Nucleus accumbens (tissue), 56 donors: ENCODE results near the gene CCNL2.
"Not testable (repeated sequence)": the region's sequence is repeated elsewhere in the genome, so short reads cannot be mapped to it uniquely, and the experiment has no call there.

ENCODE experiments used
- DNase-seq, 56 donors: peaks; one replicate each; lab custom pipeline; 2025; lab: John Stamatoyannopoulos, UW

CCNL2 gene

GRCh38 chr1:1402072-1402900, 3.2 kb upstream of the CCNL2 start:
- no peak for DNase-seq

- DNase-seq: no peak
Measured at GRCh38 chr1:1401457-1402010, 2.4 kb upstream of the CCNL2 start.

GRCh38 chr1:1400576-1401456, 1.7 kb upstream of the CCNL2 start:
- no peak for DNase-seq

- DNase-seq: no peak
Measured at GRCh38 chr1:1399872-1400575, 889 bp upstream of the CCNL2 start.

- DNase-seq: no peak
Measured at GRCh38 chr1:1398677-1399186, 403 bp downstream of the CCNL2 start.

GRCh38 chr1:1397839-1398523, 1.2 kb downstream of the CCNL2 start:
- no peak for DNase-seq

- DNase-seq: no peak
Measured at GRCh38 chr1:1395166-1395565, 4.0 kb downstream of the CCNL2 start.

GRCh38 chr1:1394116-1394515, 5.0 kb downstream of the CCNL2 start:
- DNase-seq: no peak

- DNase-seq: no peak
Measured at GRCh38 chr1:1393428-1393827, 5.7 kb downstream of the CCNL2 start.

GRCh38 chr1:1393014-1393413, 6.1 kb downstream of the CCNL2 start:
- DNase-seq: no peak

GRCh38 chr1:1391225-1391624, 7.9 kb downstream of the CCNL2 start:
- DNase-seq: no peak

- no peak for DNase-seq
Measured at GRCh38 chr1:1390675-1391074, 8.5 kb downstream of the CCNL2 start.

- DNase-seq: no peak
Measured at GRCh38 chr1:1388078-1388472, 11.1 kb downstream of the CCNL2 start.

GRCh38 chr1:1387098-1388077, 11.7 kb downstream of the CCNL2 start:
- no peak for DNase-seq

GRCh38 chr1:1385931-1386330, 13.2 kb downstream of the CCNL2 start:
- no peak for DNase-seq

- DNase-seq: not testable (repeated sequence)
Measured at GRCh38 chr1:1385339-1385738, 13.8 kb downstream of the CCNL2 start.

GRCh38 chr1:1381294-1381693, 17.8 kb downstream of the CCNL2 start:
- no peak for DNase-seq

- DNase-seq: no peak
Measured at GRCh38 chr1:1380860-1381259, 18.3 kb downstream of the CCNL2 start.
